A673 (cell line): ENCODE data around the gene MAGI3. TPM values are rescaled to one million over a fixed set of nuclear protein-coding genes. Genes with fewer than 3 reads are reported as not detected.

Source experiments
- Bru-seq: library from RNA; stranded (reverse); fragments of 400-500 nt; gene quantifications from one replicate; lab custom pipeline; 2021; lab: Mats Ljungman, UMichigan
- BruChase-seq, 2 experiments: library from RNA; stranded (reverse); fragments of 400-500 nt; gene quantifications; one replicate each; lab custom pipeline; 2021; lab: Mats Ljungman, UMichigan
- BruUV-seq: library from RNA; stranded (reverse); fragments of 400-500 nt; replicated peaks from 2 replicates; lab custom pipeline; 2021; lab: Mats Ljungman, UMichigan
- CTCF ChIA-PET: fragments of 300-600 bp; sonication (Branson Sonifier 250); formaldehyde crosslinking; loops from one replicate; lab custom pipeline; 2022; ENCODE audit warnings: antibody characterized with exemption; lab: Charles Lee
- POLR2A ChIA-PET: fragments of 300-600 bp; sonication (Branson Sonifier 250); formaldehyde crosslinking; loops from one replicate; lab custom pipeline; 2022; ENCODE audit warnings: antibody characterized with exemption; ENCODE audit not compliant: low non-redundant PET; lab: Charles Lee
- DNase-seq: peaks from one replicate; pipeline ENCODE4 v3.0.0-alpha.2; 2015; ENCODE audit warnings: low spot score
- H3K27ac ChIP-seq: fragments of 200-600 bp; sonication (generic); 2 replicates; pipeline ENCODE4 v1.5.1; 2016; ENCODE audit warnings: mixed run types, low read depth, mild to moderate bottlenecking, mixed read lengths, antibody characterized with exemption, low read length; ENCODE audit not compliant: poor library complexity, severe bottlenecking
- H3K27me3 ChIP-seq: fragments of 200-600 bp; sonication (generic); replicated peaks from 2 replicates; pipeline ENCODE4 v1.6.1; 2017; ENCODE audit warnings: mixed run types, low read depth, mild to moderate bottlenecking, mixed read lengths, antibody characterized with exemption, low read length; ENCODE audit not compliant: insufficient read depth, poor library complexity
- H3K36me3 ChIP-seq: fragments of 200-600 bp; sonication (generic); 2 replicates; pipeline ENCODE4 v1.6.1; 2016; ENCODE audit warnings: mixed run types, mild to moderate bottlenecking, mixed read lengths, antibody characterized with exemption, low read length; ENCODE audit not compliant: insufficient read depth, poor library complexity, severe bottlenecking
- H3K4me1 ChIP-seq: fragments of 200-600 bp; sonication (generic); 2 replicates; pipeline ENCODE4 v1.6.1; 2017; ENCODE audit warnings: mixed run types, mild to moderate bottlenecking, mixed read lengths, antibody characterized with exemption, low read length; ENCODE audit not compliant: insufficient read depth, poor library complexity, severe bottlenecking
- H3K4me3 ChIP-seq: fragments of 200-600 bp; sonication (generic); 2 replicates; pipeline ENCODE4 v1.5.1; 2016; ENCODE audit warnings: low read depth, mixed run types, mild to moderate bottlenecking, mixed read lengths, low read length; ENCODE audit not compliant: poor library complexity, severe bottlenecking
- H3K9me3 ChIP-seq: fragments of 200-600 bp; sonication (generic); 2 replicates; pipeline ENCODE4 v1.6.1; 2016; ENCODE audit warnings: mixed run types, low read depth, mild to moderate bottlenecking, mixed read lengths, antibody characterized with exemption, low read length; ENCODE audit not compliant: poor library complexity, severe bottlenecking
- CTCF ChIP-seq: fragments of 300-800, 200-600 bp; sonication (generic); conservative IDR thresholded peaks from 2 replicates; pipeline ENCODE4 v1.5.1; 2017; ENCODE audit warnings: low read depth, mild to moderate bottlenecking, antibody characterized with exemption, low read length, moderate library complexity, mixed read lengths
- EZH2 ChIP-seq: fragments of 200-600 bp; sonication (generic); IDR thresholded peaks from 2 replicates; pipeline ENCODE4 v1.6.1; 2017; ENCODE audit warnings: borderline replicate concordance, low read depth, mild to moderate bottlenecking, mixed read lengths, antibody characterized with exemption, low read length; ENCODE audit not compliant: poor library complexity, severe bottlenecking
- intact Hi-C: fragments of 100-400 bp; cut with micrococcal nuclease; formaldehyde crosslinking; loops from one replicate; pipeline ENCODE4 v1.10.0; 2022; ENCODE audit not compliant: unreplicated experiment
- long read RNA-seq: library from polyadenylated mRNA; stranded (forward); transcript quantifications from one replicate; pipeline ENCODE4 v2.0.0, GENCODE V29; 2022
- total RNA-seq: library from RNA; stranded (reverse); gene quantifications from 2 replicates; pipeline ENCODE4 v1.2.3, GENCODE V29; 2021

MAGI3 gene
- total RNA-seq (5.1 and 5.6 TPM in 2 replicates), Bru-seq, nascent RNA (percentile 55 among the genes with signal in this experiment), BruChase-seq, experiment 1, labeled RNA remaining after a 2-hour chase (percentile 52 among the genes with signal in this experiment), BruChase-seq, experiment 2, labeled RNA remaining after a 6-hour chase (percentile 47 among the genes with signal in this experiment)
- long read RNA-seq, full-length matches to known transcripts: 7 of 8 reads
- long read RNA-seq, partial matches to known transcripts: 1 of 8 reads
- long read RNA-seq, other reads (novel, unspliced or antisense): 0 of 8 reads

GRCh38 chr1:113389953-113390834 lies at the start of gene MAGI3:
Gene MAGI3 (plus strand): TSS chr1:113390515. CDS start chr1:113391034, 519 bp downstream.
- CTCF ChIA-PET: no interaction called here

GRCh38 chr1:113353580-113353979 lies 36.7 kb upstream of the MAGI3 start:
- H3K4me1 ChIP-seq: no peaks in the 10 kb centered on the region
- DNase-seq: no peak
- H3K27me3 ChIP-seq: no peaks in the 10 kb centered on the region
- no peak overlapping the region for H3K4me3 ChIP-seq
- intact Hi-C loops: no loop called here
- no peak overlapping the region for H3K27ac ChIP-seq
- TF ChIP-seq CTCF (no peak), EZH2 (no peak)
- no peaks in the 10 kb centered on the region for H3K36me3 ChIP-seq
- H3K9me3 ChIP-seq: no peaks in the 10 kb centered on the region
- ChIA-PET POLR2A (interaction anchor here (0.6 kb wide), 1 partner anchor 979 kb away, joined by 4 read pairs; no protein-coding TSS in a partner anchor), CTCF (no interaction called here)
- BruUV-seq: no TSS peak

More at GRCh38 chr1:113389953-113390834, at the start of gene MAGI3:
- H3K9me3 ChIP-seq: no peaks in the 10 kb centered on the region
- H3K27ac ChIP-seq: peak within 1 kb of the TSS; percentile 72
- H3K27me3 ChIP-seq: peaks cover 41% of the 10 kb centered on the region
- TF ChIP-seq CTCF: no peak
- TF ChIP-seq EZH2: no peak
- POLR2A ChIA-PET: no interaction called here
- H3K4me3 ChIP-seq: peak within 1 kb of the TSS; percentile 88
- no peaks in the 10 kb centered on the region for H3K36me3 ChIP-seq
- DNase-seq: peak; percentile 99
- intact Hi-C loops: no loop called here
- no TSS peak for BruUV-seq
- peaks cover 8% of the 10 kb centered on the region for H3K4me1 ChIP-seq

- Histone ChIP-seq H3K36me3 (no peaks in the 10 kb centered on the region), H3K27me3 (no peaks in the 10 kb centered on the region), H3K27ac (no peak overlapping the region), H3K9me3 (no peaks in the 10 kb centered on the region), H3K4me3 (no peak overlapping the region), H3K4me1 (no peaks in the 10 kb centered on the region)
- no peak for DNase-seq
- no TSS peak for BruUV-seq
- CTCF ChIA-PET: no interaction called here
- intact Hi-C loops: no loop called here
- TF ChIP-seq EZH2 (no peak), CTCF (no peak)
- POLR2A ChIA-PET: no interaction called here
Measured at GRCh38 chr1:113363935-113364334, 26.4 kb upstream of the MAGI3 start.
